Stimulated activated CD4-positive, alpha-beta T cell treated with anti-CD3 and anti-CD28 coated beads, Interleukin-2, amount 100 ng/mL, for 4 hours (primary cell): Measurements from ENCODE around the gene FBXO27.
"Not testable (repeated sequence)": the region's sequence is repeated elsewhere in the genome, so short reads cannot be mapped to it uniquely, and the experiment has no call there.

Source experiments
- DNase-seq: peaks from one replicate; pipeline ENCODE4 v3.0.0-alpha.2; 2020; ENCODE audit warnings: low read depth

FBXO27 gene

DNA sequence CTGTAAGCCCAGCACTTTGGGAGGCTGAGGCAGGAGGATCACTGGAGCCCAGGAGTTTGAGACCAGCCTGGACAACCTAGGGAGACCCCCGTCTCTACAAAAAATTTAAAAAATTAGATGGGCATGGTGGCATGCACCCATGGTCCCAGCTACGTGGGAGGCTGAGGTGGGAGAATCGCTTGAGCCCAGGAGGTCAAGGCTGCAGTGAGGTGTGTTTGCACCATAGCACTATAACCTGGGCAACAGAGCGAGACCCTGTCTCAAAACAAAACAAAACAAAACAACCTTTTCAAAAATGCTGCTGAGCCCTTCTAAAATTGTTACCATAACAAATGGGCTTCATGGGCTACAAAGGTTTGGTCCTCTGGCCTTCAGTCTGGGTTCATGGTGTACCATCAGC lies 43.7 kb downstream of the FBXO27 start:
- DNase-seq: not testable (repeated sequence)

DNA sequence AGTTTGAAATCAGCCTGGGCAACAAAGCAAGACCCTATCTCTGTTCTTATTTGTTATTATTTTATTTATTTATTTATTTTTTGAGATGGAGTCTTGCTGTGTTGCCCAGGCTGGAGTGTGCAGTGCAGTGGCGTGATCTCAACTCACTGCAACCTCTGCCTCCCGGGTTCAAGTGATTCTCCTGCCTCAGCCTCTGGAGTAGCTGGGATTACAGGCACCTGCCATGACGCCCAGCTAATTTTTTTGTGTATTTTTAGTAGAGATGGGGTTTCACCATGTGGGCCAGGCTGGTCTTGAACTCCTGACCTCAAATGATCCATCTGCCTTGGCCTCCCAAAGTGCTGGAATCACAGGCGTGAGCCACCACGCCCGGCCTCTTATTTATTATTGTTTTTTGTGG lies 44.6 kb downstream of the FBXO27 start:
- DNase-seq: not testable (repeated sequence)

DNA sequence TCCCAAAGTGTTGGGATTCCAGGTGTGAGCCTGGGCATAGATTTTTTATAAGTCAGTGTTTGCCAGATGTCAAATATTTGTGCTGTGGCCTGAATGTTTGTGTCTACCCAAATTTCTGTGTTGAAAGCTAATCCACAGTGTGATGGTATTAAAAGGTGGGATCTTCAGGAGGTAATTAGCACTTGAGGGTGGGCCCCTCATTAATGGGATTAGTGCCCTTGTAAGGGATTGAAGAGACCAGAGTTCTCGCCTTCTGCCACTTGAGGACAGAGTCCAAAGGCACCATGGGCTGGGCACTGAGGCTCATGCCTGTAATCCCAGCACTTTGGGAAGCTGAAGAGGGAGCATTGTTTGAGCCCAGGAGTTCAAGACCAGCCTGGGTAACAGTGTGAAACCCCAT lies 47.1 kb downstream of the FBXO27 start:
- DNase-seq: no peak

- no peak for DNase-seq
These were observed 51.6 kb downstream of the FBXO27 start for GRCh38 chr19:38980583-38981374.

DNA sequence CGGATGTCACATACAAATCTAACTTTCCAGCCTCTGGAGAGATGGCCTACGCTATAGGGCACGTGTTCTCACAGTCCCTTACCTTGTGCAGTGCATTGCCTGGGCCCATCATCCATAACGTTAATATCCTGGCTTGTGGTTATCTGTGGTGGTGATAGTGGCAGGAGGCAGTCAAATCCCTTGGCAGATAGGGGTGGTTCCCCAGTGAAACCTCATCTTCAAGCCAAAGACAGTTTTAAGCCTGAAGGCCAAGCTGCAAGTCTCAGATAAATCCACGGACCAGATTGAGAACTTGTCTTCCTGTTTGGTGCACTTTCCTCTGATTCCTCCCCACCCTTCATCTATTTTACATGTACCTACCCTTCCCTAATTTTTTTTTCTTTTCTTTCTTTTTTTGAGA lies 52.5 kb downstream of the FBXO27 start:
- no peak for DNase-seq

GRCh38 chr19:38978326-38978689 lies 54.0 kb downstream of the FBXO27 start:
- no peak for DNase-seq

DNA sequence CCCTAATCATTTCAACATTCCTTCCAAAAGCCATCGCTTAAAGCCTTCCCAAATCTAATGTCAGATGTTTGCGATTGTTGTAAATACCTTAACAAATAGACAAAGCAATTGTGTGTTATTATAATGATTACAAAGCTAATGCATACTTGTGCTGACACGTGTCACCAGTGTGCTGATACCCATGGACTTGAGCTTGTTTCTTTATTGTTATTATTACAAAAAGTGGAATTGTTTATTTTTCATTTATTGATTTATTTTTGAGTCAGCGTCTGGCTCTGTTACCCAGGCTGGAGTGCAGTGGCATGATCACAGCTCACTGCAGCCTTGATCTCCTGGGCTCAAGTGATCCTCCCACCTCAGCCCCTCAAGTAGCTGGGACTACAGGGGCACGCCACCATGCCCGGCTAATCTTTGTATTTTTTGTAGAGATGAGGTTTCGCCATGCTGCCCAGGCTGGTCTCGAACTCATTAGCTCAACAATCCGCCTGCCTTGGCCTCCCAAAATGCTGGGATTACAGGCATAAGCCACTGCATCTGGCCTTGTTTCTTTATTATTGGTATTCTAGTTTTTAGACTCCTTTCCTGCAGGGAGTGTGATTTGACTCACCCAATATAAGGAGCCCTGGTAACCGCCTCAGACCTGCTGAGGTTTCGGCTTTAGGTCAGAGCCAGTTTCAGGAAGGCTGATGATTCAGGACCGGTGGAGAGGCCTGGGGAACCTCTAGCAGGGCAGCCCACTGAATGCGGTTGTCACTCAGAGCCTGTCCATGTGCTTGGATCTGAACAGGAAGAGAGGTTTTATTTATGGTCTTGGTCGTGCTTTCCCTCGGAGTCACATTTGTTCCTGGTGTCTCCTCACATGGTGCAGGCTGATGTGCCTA lies 54.7 kb downstream of the FBXO27 start:
- DNase-seq: no peak

- DNase-seq: no peak
These were observed 56.5 kb downstream of the FBXO27 start for GRCh38 chr19:38975861-38976271.

DNA sequence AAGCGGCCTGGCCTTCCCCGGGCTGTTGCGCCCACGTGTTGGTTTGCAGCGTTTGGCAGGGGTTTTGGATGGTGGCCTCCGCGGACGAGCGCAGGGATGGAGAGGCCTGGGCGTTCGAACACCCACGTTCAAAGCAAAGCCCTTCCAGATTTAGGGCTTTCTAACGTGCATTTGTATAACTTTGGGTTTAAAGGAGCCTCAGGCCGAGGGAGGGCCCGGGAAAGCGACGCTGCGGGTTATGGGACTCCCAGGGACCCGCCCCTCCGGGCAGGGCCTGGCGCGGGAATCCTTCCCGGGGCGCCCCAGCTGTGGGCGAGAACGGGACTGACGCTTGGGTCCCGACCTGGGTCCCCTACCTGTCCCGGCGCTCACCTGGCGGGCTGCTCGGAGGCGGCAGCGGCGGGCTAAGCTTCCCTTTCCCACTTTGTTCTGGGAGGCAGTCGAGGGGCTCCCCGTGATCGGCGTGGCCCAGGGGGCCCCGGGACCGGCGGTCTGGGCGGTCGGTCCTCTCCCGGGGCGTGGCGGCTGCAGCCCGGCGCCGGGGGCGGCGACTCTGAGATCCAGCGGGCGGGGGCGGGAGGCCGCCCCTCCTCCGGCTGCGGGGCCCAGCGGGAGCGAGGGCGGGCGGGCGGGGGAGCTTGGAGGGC lies 57.0 kb downstream of the FBXO27 start, which contains the start of gene FBXO17:
Gene FBXO17, minus strand, starts transcription at position 529 of the 647 bp plus-strand sequence. CDS start 25,423 bp downstream, outside the sequence.
- no peak for DNase-seq

- no peak for DNase-seq
These were observed 57.6 kb downstream of the FBXO27 start for GRCh38 chr19:38974624-38975213.
